Measurements from ENCODE around the gene AFF1. TPM values are rescaled to one million over a fixed set of nuclear protein-coding genes. Genes with fewer than 3 reads are reported as not detected.
"Not testable (repeated sequence)": the region's sequence is repeated elsewhere in the genome, so short reads cannot be mapped to it uniquely, and the experiment has no call there.

The AFF1 gene
- total RNA-seq, 2 experiments from 2014 or later, result 28.7 to 69.7 TPM

DNA sequence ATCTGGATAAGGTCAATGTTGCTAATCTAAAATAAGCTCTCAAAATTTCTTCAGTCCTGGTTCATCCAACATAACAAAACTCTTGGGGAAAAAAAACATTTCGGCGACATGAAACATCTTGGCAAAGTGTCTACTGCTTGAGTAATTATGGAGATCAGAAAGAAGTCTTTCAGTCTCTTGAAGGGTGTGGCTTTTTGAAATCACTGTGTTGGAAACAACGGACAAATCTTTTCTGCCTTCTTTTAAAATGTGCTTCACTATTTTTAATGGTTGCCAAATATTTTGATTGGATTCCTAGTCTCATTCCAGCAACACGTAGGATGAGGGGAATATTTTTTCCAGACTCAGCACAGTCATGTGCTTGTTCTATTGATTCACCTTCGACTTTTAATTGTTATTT, 147.0 kb downstream of the AFF1 start:
- no peaks in the 10 kb centered on the region for H4K20me1 ChIP-seq (ENCODE audit: insufficient read depth, low read length)
- H2AFZ ChIP-seq (ENCODE audit: low read length), result no peak overlapping the region
- no peak for DNase-seq (ENCODE audit: low spot score)
- H3K4me2 ChIP-seq (ENCODE audit: low read length), result no peak overlapping the region
- no peak overlapping the region for H3K27ac ChIP-seq (ENCODE audit: low read depth, low read length, poor library complexity, severe bottlenecking)
- H3K79me2 ChIP-seq (ENCODE audit: insufficient read depth, low read depth, low read length), result peaks cover 7% of the 10 kb centered on the region; the same call in 1 of the 2 replicates
- H3K9me3 ChIP-seq (ENCODE audit: low read length), result no peaks in the 10 kb centered on the region
- no peak overlapping the region for H3K4me3 ChIP-seq (ENCODE audit: low read depth, low read length, poor library complexity, severe bottlenecking)
- ChIA-PET POLR2A (interaction anchor here (0.8 kb wide), 1 partner anchor 123 kb away, joined by 3 read pairs; no protein-coding TSS in a partner anchor), CTCF (ENCODE audit: unreplicated experiment) (no interaction called here)
- BruUV-seq (replicated peaks), result no TSS peak
- intact Hi-C loops (cut with micrococcal nuclease; ENCODE audit: unreplicated experiment), result no loop called here
- peaks cover 28% of the 10 kb centered on the region for H3K36me3 ChIP-seq (ENCODE audit: insufficient read depth, low read length)
- no peaks in the 10 kb centered on the region for H3K4me1 ChIP-seq (ENCODE audit: insufficient read depth, low read length, poor library complexity, severe bottlenecking)
- TF ChIP-seq, protein P1, sequence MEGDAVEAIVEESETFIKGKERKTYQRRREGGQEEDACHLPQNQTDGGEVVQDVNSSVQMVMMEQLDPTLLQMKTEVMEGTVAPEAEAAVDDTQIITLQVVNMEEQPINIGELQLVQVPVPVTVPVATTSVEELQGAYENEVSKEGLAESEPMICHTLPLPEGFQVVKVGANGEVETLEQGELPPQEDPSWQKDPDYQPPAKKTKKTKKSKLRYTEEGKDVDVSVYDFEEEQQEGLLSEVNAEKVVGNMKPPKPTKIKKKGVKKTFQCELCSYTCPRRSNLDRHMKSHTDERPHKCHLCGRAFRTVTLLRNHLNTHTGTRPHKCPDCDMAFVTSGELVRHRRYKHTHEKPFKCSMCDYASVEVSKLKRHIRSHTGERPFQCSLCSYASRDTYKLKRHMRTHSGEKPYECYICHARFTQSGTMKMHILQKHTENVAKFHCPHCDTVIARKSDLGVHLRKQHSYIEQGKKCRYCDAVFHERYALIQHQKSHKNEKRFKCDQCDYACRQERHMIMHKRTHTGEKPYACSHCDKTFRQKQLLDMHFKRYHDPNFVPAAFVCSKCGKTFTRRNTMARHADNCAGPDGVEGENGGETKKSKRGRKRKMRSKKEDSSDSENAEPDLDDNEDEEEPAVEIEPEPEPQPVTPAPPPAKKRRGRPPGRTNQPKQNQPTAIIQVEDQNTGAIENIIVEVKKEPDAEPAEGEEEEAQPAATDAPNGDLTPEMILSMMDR (conservative IDR thresholded peaks at IDR 0.05; ENCODE audit: low read length), result no peak
- no peak for TF ChIP-seq EZH2phosphoT487 (IDR thresholded peaks at IDR 0.05; ENCODE audit: borderline replicate concordance, low read depth, low read length)
- H3K9me2 ChIP-seq (ENCODE audit: insufficient read depth, low read length), result no peaks in the 10 kb centered on the region

DNA sequence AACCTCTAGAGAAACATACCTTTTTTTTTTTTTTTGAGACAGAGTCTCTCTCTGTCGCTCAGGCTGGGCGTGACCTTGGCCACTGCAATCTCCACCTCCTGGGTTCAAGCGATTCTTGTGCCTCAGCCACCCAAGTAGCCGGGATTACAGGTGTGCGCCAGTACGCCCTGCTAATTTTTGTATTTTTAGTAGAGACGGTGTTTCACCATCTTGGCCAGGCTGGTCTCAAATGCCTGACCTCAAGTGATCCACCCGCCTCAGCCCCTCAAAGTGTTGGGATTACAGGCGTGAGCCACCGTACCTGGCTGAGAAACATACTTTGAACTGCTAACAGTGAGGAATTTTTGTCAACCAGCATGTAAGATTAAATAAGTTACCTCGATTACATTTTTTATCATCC, 150.9 kb downstream of the AFF1 start:
- BruUV-seq (replicated peaks); H3K79me2 ChIP-seq (ENCODE audit: insufficient read depth, low read depth, low read length); CTCF ChIA-PET (ENCODE audit: unreplicated experiment); H3K9me3 ChIP-seq (ENCODE audit: low read length); H2AFZ ChIP-seq (ENCODE audit: low read length); intact Hi-C loops (cut with micrococcal nuclease; ENCODE audit: unreplicated experiment); H3K9me2 ChIP-seq (ENCODE audit: insufficient read depth, low read length); H3K4me1 ChIP-seq (ENCODE audit: insufficient read depth, low read length, poor library complexity, severe bottlenecking); H3K27ac ChIP-seq (ENCODE audit: low read depth, low read length, poor library complexity, severe bottlenecking); DNase-seq (ENCODE audit: low spot score); H4K20me1 ChIP-seq (ENCODE audit: insufficient read depth, low read length); H3K4me2 ChIP-seq (ENCODE audit: low read length); H3K4me3 ChIP-seq (ENCODE audit: low read depth, low read length, poor library complexity, severe bottlenecking): not testable (repeated sequence)
- H3K36me3 ChIP-seq (ENCODE audit: insufficient read depth, low read length), result peaks cover 46% of the 10 kb centered on the region
- POLR2A ChIA-PET, result interaction anchor here (0.5 kb wide), 1 partner anchor 11 kb away, joined by 4 read pairs; no protein-coding TSS in a partner anchor

DNA sequence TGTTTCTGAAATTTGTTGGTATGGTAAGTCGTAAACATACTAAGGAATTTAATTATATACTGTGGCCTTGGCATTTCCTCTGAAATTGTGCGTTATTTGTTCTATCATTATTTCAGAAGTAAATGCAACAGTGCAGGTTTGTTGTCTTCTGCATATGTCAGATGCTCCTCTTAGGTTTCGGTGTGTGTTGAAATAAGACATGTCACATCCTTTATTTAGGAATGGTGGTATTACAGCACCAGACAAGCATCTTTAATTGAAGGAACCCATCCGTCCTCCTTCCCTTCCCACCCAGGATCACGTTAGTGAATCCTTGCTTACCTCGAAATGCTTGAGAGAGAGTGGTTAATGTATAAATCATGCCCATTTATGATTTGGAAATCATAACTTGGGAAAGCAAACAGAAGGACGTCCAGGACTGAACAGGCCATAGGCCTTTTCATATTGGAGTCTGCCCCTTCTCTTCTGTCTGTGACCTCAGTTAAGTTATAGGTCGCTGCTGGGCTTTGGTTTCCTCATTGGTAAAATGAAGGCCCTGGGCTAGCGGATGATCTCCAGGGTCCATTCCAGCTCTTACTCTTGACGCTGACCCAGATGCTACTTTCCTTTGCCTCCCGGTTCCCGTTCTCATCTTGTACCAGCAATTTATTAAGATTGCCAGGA, 151.5 kb downstream of the AFF1 start:
- Histone ChIP-seq H3K27ac (ENCODE audit: low read depth, low read length, poor library complexity, severe bottlenecking) (no peak overlapping the region), H3K9me3 (ENCODE audit: low read length) (no peaks in the 10 kb centered on the region), H3K79me2 (ENCODE audit: insufficient read depth, low read depth, low read length) (no peaks in the 10 kb centered on the region), H4K20me1 (ENCODE audit: insufficient read depth, low read length) (no peaks in the 10 kb centered on the region), H3K9me2 (ENCODE audit: insufficient read depth, low read length) (no peaks in the 10 kb centered on the region), H3K4me1 (ENCODE audit: insufficient read depth, low read length, poor library complexity, severe bottlenecking) (peaks cover 5% of the 10 kb centered on the region), H3K4me3 (ENCODE audit: low read depth, low read length, poor library complexity, severe bottlenecking) (no peak overlapping the region), H3K4me2 (ENCODE audit: low read length) (no peak overlapping the region), H3K36me3 (ENCODE audit: insufficient read depth, low read length) (peaks cover 46% of the 10 kb centered on the region), H2AFZ (ENCODE audit: low read length) (no peak overlapping the region)
- BruUV-seq (replicated peaks), result no TSS peak
- DNase-seq (ENCODE audit: low spot score), result no peak
- ChIA-PET POLR2A (no interaction called here), CTCF (ENCODE audit: unreplicated experiment) (no interaction called here)
- intact Hi-C loops (cut with micrococcal nuclease; ENCODE audit: unreplicated experiment), result no loop called here
- TF ChIP-seq, protein P1 (conservative IDR thresholded peaks at IDR 0.05; ENCODE audit: low read length), result no peak
- no peak for TF ChIP-seq EZH2phosphoT487 (IDR thresholded peaks at IDR 0.05; ENCODE audit: borderline replicate concordance, low read depth, low read length)
